GM19467 (cell line): ENCODE measurements around the gene TMEM18.

ENCODE experiments used
- ATAC-seq: cut with Tn5 transposase; IDR thresholded peaks from one replicate; pipeline ENCODE4 v1.9.1; 2021; ENCODE audit warnings: mild to moderate bottlenecking, moderate library complexity; ENCODE audit not compliant: unreplicated experiment

Gene TMEM18

DNA sequence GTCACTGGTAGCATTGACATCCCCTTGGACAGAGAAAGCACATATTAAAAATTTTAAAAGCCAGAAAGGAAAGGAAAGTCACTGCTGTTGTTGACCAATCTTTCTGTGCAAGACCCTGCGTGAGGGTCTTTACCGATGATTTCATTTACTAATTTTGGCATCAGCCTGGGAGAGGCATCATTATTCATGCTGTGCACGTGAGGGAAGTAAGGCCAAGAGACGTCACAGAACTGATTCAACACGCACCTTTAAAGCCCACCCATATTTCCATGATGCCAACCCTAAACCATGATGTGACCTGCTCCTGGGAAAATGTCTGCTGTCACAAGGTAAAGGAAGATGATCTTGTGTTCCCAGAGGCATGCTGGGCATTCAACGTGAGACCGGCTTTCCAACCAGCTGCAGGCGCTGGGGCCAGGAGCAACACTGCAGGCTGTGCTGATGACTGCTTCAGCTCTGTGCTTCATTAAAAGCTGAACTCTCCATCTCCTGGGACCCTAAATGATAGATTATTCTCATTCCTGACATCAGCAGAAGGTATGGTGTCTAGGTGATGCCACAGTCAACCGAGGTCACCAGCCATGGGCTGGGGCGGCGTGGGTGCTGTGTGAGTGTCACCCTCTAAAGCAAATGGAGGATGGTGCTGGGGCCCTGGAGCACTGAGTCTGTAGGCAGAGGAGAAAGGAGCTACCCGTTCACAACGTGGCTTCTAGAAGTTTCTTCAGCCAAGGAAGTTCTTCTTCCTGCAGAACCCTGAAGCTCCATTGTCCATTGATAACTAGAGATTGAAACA is 53.9 kb downstream of the TMEM18 start:
- no peak for ATAC-seq

DNA sequence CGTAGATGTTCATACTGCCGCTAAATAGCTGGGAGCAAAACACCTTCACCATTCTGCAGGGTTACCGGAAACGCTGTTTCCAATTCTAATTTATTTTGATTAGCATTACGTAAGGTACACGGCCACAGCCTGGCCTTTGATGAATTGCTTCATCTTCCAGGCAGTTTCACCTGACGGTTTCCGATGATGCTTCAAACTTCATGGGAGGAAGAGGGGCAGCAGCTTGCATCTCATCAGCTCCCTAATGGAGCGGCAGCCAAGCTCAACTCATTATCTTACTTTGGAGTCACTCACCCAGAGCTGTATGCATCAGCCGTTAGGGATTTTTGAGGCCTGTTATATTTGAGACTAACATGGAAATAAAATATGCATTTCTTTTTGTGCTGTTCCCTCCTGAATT is 54.8 kb downstream of the TMEM18 start:
- no peak for ATAC-seq

DNA sequence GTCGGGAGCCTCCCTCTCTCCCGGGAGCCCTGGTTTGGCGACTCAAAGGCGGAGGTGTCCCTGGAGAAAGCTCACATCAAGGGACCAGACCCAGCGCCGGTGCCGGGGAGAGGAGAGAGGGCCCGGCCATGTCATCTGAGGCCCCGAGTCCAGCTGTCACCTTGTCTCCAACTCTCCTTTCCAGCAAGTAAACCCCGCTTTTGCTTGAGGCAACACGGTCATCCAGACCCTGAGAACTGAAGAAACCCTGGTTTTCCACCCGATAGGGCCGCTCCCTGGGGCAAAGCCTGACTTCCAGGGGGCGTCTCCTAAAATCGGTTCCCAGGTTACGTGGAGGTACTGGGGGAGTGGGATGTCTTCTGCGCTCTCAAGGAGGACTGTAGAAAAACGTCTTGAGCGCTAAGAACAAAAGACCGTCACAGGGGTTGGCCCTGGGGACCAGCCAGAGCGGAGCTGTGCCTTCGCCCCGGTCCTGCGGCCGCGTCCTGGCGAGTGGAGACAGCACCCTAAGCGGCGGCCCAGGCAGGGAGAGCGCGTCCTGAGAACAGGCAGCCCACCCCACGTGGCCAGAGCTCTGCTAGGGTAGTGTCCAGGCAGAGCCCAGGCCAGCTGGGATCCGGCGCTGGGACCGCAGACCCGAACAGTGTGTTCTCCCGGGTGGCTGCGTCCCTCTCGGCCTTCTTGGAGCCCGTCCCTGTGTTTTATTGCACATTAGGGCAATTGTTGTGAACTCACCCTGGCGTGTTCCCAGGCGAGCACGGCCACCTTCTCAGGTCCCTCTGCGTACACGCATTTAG is 55.7 kb downstream of the TMEM18 start:
- ATAC-seq, result no peak

DNA sequence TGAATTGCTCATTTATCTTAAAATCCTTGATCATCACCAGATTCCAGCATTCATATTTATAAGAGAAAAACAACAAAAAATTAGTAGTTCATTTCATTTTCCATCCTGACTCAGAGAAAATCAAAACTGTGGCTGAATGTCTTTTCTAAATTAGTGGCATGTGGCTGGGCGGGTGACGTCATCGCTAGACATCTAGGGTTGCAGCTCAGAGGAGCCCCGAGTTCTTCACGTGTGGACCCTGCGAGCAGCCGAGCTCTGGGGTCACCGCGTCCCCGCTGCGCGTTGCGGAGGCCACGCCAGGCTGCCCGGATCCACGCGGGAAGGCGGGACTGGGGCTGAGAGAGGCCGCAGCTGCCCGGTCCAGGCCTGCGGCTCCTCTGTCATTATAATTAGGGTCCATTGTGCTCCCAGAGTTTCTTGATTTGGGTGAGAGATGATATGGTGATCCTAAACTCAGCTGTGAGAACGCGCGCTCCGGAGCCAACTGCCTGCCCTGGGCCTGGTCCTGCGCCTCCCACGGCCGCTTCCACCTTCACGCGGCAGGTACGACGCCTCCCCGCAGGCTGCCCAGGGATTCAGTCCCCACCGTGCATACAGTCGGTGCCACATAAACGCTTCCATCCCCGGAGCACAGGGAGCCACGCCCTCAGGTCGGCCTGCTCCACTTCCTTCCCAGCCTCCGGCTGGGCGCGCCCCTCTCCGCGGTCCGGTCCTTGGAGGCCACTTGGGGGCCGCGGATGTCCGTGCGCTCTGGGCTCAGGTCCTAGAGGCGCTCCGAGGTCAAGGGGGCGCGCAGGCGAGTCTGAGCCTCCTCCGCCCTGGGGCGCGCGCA is 56.5 kb downstream of the TMEM18 start:
- ATAC-seq, result no peak

DNA sequence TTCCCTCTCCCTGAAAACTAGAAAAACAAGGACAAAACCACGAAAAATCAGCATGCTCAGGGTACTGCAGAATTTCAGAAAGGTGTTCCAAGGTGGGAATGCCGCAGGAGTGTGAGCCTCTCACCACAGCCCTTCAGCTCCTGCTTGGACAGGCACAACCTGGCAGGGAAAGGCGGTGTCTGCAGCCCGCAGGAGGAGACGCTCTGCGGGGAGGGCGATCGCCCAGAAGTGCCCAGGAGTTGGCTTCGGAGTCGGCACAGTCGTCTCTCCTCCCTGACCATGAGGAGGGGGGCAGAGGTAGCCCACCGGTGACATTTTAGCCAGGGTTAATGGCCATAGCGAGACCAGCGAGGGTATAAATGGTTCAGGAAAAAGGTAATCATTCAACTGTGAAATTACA is 57.2 kb downstream of the TMEM18 start:
- no peak for ATAC-seq

DNA sequence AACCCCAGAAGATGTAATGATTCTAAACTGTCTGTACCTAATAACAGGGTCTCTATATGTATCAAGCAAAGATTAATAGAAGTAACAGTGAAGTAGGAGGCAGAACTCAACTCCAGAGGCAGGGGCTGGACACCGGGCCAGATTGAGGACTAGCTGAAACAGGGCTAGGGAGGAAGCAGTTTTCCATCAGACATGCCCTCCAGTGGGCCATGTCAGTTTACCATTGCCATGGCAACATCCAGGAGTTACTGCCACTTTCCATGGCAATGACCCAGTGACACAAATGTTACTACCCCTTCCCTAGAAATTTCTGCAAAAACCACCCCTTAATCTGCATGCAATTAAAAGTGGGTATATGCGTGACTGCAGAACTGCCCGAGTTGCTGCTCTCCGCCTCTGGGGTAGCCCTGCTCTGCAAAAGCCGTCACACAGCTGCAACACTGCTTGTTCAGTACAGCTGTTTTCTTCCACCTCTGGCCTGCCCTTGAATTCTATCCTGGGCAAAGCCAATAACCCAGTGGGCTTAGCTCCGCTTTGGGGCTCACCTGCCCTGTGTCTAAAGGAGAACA is 58.7 kb downstream of the TMEM18 start:
- ATAC-seq, result no peak

DNA sequence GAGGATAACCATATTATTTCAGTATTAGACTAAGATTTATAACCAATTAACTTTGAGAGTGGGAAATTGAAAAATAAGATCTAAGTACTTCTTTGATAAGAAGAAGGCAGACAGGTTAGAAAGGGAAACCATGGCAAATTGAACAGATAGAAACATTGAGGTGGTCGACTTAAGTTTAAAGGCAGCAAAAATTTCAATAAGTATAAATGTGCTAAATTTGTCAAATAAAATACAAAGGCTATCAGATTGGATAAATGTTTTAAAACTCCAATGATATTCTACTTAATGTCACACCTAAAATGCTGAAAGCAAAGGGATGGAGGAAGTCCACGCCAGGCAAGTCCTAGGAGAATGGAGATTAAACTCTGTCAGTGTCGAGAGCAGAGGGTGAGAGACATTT is 59.2 kb downstream of the TMEM18 start:
- ATAC-seq, result no peak
